ENCODE data around the gene ZNF3.

The ZNF3 gene

DNA sequence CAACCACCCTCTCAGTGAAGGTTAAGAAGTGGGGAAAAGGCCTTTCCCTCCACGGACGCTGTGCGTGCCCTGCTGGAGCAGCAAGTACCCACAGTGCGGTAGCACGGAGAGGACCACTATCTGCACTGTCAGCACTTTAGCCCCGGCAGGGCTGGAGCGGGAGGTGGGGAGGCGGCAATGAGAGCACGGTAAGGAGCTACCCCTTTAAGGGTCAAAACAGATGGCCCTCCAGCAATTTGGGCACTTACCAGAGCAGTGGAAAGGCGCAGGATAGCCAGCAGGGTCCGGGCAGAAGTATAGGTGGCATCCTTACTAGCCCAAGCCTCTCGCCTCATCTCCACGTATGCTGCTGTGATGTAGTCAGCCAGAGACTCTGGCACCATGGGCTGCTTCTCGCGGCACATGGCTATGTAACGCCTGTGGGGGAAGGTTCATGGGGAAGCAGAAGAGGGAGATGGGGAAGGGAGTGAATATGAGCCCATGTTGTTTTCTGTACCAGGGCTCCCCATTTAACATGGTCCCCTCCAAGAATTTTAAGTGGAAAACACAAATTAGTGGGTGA lies 12.5 kb upstream of the ZNF3 start:
- TF ChIP-seq FOXP2 (optimal IDR thresholded peaks at IDR 0.05; ENCODE audit: control extremely low read depth, extremely low read length, insufficient read depth) (no peak), POLR2AphosphoS5 (IDR thresholded peaks at IDR 0.05; ENCODE audit: borderline replicate concordance, low read depth, low read length) (peak; percentile 57), EZH2 (IDR thresholded peaks at IDR 0.05) (no peak)
- H3K36me3 ChIP-seq (ENCODE audit: insufficient read depth, low read length), result peaks cover 88% of the 10 kb centered on the region
- no peak overlapping the region for H3K9ac ChIP-seq (ENCODE audit: insufficient read length)
- H3K9me3 ChIP-seq (ENCODE audit: low read depth, low read length), result no peaks in the 10 kb centered on the region
- H3K27ac ChIP-seq, result peak overlapping the region; percentile 81
- no peak for DNase-seq (ENCODE audit: low read depth, low spot score)
- H3K4me3 ChIP-seq, result no peak overlapping the region; the same call in 1 of the 2 replicates

DNA sequence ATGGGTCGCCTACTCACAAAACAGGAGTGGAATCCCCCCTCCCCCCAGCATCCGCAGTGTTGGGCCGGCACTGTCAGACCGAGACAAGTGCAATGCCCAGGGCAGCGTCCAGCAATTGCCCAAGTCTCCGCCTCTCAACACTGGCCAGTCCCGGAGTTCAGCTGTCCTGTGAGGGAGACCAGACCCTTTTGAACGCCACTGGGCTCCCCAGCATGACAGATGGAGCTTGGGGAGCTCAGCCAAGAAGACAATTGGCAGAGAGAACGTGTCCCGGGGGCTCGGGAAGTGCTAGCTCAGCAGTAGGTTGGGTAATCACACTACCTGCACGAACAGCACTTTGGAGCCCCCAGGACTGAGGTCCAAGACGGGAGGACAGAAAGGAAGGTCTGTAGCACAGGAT lies 12.0 kb upstream of the ZNF3 start:
- peaks cover 83% of the 10 kb centered on the region for H3K36me3 ChIP-seq (ENCODE audit: insufficient read depth, low read length)
- DNase-seq (ENCODE audit: low read depth, low spot score), result no peak
- no peak overlapping the region for H3K4me3 ChIP-seq
- no peak overlapping the region for H3K9ac ChIP-seq (ENCODE audit: insufficient read length)
- TF ChIP-seq EZH2 (IDR thresholded peaks at IDR 0.05), result no peak
- no peak for TF ChIP-seq FOXP2 (optimal IDR thresholded peaks at IDR 0.05; ENCODE audit: control extremely low read depth, extremely low read length, insufficient read depth)
- no peak; the same call in 1 of the 2 replicates for TF ChIP-seq POLR2AphosphoS5 (IDR thresholded peaks at IDR 0.05; ENCODE audit: borderline replicate concordance, low read depth, low read length)
- H3K9me3 ChIP-seq (ENCODE audit: low read depth, low read length), result no peaks in the 10 kb centered on the region
- H3K27ac ChIP-seq, result peak overlapping the region; percentile 81

DNA sequence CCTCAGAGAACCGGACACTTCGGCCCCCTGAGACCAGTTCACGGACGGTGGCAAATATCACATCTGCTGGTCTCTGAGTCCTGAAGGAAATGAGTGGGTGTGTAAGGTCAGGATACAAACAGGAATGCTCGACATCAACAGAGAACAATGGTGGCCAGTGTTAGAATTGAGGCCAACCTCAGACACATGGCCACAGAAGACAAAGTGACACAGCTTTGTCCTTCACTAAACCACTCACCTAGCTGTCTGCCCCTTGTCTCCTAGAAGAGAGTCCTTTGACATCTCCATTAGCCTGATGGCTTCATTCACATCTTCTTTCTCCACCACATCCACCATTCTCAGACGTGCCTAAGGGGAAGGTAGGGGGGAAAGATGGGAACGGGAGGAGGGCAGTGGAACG lies 11.5 kb upstream of the ZNF3 start:
- DNase-seq (ENCODE audit: low read depth, low spot score), result no peak
- Histone ChIP-seq H3K9ac (ENCODE audit: insufficient read length) (no peak overlapping the region), H3K9me3 (ENCODE audit: low read depth, low read length) (no peaks in the 10 kb centered on the region), H3K4me3 (no peak overlapping the region), H3K36me3 (ENCODE audit: insufficient read depth, low read length) (peaks cover 79% of the 10 kb centered on the region), H3K27ac (peak overlapping the region; percentile 81)
- TF ChIP-seq FOXP2 (optimal IDR thresholded peaks at IDR 0.05; ENCODE audit: control extremely low read depth, extremely low read length, insufficient read depth) (no peak), EZH2 (IDR thresholded peaks at IDR 0.05) (no peak), POLR2AphosphoS5 (IDR thresholded peaks at IDR 0.05; ENCODE audit: borderline replicate concordance, low read depth, low read length) (no peak; the same call in 1 of the 2 replicates)

DNA sequence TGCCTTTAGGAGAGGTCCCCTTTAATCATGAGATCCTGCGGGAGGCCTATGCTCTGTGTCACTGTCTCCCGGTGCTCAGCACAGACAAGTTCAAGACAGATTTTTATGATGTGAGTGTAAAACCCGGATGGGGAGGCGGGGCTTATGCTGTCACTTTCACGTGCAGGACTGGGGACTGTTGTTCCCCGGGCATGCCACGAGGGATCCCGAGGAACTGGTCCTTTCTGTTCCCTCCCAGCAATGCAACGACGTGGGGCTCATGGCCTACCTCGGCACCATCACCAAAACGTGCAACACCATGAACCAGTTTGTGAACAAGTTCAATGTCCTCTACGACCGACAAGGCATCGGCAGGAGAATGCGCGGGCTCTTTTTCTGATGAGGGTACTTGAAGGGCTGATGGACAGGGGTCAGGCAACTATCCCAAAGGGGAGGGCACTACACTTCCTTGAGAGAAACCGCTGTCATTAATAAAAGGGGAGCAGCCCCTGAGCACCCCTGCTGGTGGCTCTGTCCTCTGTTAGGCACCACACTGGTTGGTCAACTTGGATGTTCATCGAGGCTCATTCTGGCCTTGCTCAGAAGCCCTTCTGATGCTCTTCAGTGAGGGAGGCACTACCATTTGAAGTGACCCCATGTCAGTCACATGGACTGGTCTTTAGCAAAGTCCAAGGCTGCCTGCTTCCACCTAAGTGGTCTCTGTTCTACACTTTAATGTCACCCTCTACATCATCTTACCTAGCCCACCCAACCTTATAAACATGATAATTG lies 10.1 kb upstream of the ZNF3 start:
- no peak overlapping the region for H3K4me3 ChIP-seq
- H3K36me3 ChIP-seq (ENCODE audit: insufficient read depth, low read length), result peaks cover 64% of the 10 kb centered on the region
- TF ChIP-seq POLR2AphosphoS5 (IDR thresholded peaks at IDR 0.05; ENCODE audit: borderline replicate concordance, low read depth, low read length) (peak; percentile 59), EZH2 (IDR thresholded peaks at IDR 0.05) (no peak), FOXP2 (optimal IDR thresholded peaks at IDR 0.05; ENCODE audit: control extremely low read depth, extremely low read length, insufficient read depth) (no peak)
- H3K9me3 ChIP-seq (ENCODE audit: low read depth, low read length), result no peaks in the 10 kb centered on the region
- peak overlapping the region; percentile 33; the same call in 1 of the 2 replicates for H3K27ac ChIP-seq
- no peak overlapping the region for H3K9ac ChIP-seq (ENCODE audit: insufficient read length)
- DNase-seq (ENCODE audit: low read depth, low spot score), result no peak

DNA sequence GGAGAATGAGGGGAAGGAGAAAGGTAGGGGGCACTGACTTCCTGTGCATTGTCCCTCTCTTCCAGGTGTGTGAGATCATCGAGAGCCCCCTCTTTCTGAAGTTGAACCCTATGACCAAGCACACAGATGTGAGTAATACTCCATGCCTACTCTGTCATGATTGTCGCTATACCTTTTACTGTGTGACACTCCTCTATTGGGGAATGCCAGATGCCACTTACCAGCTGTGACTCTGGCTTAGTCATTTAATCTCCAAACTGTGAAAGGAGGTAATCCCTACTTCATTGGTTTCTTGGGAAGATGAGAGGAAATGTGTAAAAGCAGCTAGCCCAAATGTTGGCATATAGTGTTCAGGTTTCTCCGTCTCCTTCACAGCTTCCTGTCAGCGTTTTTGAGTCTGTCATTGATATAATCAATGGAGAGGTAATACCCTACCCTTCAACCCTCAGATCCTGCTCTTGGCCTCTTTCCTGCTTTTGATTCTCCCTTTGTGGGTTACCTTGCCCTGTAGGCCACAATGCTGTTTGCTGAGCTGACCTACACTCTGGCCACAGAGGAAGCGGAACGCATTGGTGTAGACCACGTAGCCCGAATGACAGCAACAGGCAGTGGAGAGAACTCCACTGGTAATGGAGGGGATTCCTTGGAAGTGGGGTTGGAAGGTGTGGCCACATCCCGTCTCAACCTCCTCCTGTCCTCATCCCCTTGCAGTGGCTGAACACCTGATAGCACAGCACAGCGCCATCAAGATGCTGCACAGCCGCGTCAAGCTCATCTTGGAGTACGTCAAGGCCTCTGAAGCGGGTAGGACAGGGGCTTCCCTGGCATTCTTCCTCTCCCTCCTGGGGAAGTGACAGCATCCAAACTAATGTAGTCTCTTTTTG lies 9.2 kb upstream of the ZNF3 start:
- no peak overlapping the region for H3K9ac ChIP-seq (ENCODE audit: insufficient read length)
- no peaks in the 10 kb centered on the region for H3K9me3 ChIP-seq (ENCODE audit: low read depth, low read length)
- H3K36me3 ChIP-seq (ENCODE audit: insufficient read depth, low read length), result peaks cover 56% of the 10 kb centered on the region
- TF ChIP-seq FOXP2 (optimal IDR thresholded peaks at IDR 0.05; ENCODE audit: control extremely low read depth, extremely low read length, insufficient read depth) (no peak), POLR2AphosphoS5 (IDR thresholded peaks at IDR 0.05; ENCODE audit: borderline replicate concordance, low read depth, low read length) (no peak), EZH2 (IDR thresholded peaks at IDR 0.05) (no peak)
- no peak overlapping the region for H3K4me3 ChIP-seq
- no peak for DNase-seq (ENCODE audit: low read depth, low spot score)
- no peak overlapping the region for H3K27ac ChIP-seq

DNA sequence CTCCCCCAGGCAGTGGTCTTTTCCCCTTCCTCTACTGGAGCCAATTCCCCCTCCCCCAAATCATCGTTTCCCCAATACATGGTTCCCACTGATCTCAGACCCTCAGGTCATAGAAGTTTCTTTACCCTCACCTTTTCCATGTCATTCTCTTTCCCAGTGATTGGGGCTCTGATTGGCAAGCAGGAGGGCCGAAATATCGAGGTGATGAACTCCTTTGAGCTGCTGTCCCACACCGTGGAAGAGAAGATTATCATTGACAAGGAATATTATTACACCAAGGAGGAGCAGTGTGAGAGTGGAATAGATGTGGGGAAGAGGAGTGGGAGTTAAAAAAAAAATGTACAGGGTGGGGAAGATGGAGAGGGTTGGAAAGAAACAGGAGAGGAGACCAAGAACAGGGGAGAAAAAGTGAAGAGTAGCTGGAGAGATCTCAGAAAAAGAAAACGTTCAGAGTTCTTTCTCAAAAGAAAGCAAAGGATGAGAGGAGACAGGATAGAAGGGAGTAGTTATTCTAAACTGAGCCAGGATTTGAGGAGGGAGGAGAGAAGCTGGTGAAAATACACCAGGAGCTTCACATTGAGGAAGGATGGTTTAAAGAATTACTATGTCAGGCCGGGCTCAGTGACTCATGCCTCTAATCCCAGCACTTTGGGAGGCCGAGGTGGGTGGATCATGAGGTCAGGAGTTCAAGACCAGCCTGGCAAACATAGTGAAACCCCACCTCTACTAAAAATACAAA lies 8.1 kb upstream of the ZNF3 start:
- peaks cover 45% of the 10 kb centered on the region for H3K36me3 ChIP-seq (ENCODE audit: insufficient read depth, low read length)
- H3K9me3 ChIP-seq (ENCODE audit: low read depth, low read length), result no peaks in the 10 kb centered on the region
- peak overlapping the region; percentile 75; the same call in 1 of the 2 replicates for H3K27ac ChIP-seq
- H3K4me3 ChIP-seq, result peak overlapping the region; percentile 91
- H3K9ac ChIP-seq (ENCODE audit: insufficient read length), result peak overlapping the region; percentile 92
- DNase-seq (ENCODE audit: low read depth, low spot score), result no peak
- no peak for TF ChIP-seq POLR2AphosphoS5 (IDR thresholded peaks at IDR 0.05; ENCODE audit: borderline replicate concordance, low read depth, low read length)

DNA sequence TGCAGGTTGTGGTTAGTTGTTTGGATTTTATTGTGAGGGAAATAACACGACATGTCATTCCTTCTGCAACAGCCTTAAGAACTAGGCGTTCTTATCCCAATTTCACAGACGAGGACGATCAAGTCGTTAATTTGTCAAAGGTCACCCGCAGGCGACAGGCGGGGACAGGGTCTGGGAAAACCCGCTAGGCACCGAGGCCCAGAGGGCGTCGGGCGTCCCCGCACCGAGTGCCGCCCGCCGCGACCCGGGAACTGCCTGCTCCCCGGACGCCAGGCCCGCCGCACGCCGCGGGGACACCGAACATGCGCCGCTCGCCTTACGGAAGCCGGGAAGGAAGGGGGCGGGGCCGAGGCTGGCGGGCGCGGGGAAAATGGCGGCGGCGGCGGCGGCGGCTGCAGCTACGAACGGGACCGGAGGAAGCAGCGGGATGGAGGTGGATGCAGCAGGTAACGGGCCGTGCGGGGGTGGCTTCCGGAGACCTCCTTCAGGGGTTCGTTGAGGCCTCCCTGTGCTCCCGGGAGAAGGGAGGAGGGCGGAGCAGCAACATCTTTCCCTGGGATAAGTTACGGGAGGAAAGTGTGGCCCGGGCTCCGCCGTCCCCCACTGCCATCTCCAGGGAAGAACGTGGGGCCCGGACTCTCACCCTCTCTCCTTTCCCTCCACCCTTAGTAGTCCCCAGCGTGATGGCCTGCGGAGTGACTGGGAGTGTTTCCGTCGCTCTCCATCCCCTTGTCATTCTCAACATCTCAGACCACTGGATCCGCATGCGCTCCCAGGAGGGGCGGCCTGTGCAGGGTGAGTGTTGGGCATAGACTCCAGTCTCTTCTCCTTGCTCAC lies 7.3 kb upstream of the ZNF3 start, which contains the start of gene COPS6:
TSS of gene COPS6 (plus strand) at position 349 of the 837 bp plus-strand sequence. CDS start at position 371, 22 bp downstream.
- no peak for TF ChIP-seq EZH2 (IDR thresholded peaks at IDR 0.05)
- peak; percentile 90 for TF ChIP-seq POLR2AphosphoS5 (IDR thresholded peaks at IDR 0.05; ENCODE audit: borderline replicate concordance, low read depth, low read length)
- no peak for DNase-seq (ENCODE audit: low read depth, low spot score)

More for the DNA sequence above, 7.3 kb upstream of the ZNF3 start, which contains the start of gene COPS6:
- Histone ChIP-seq H3K27ac (peak within 1 kb of the TSS; percentile 84), H3K36me3 (ENCODE audit: insufficient read depth, low read length) (peaks cover 37% of the 10 kb centered on the region), H3K9me3 (ENCODE audit: low read depth, low read length) (no peaks in the 10 kb centered on the region), H3K4me3 (peak within 1 kb of the TSS; percentile 91), H3K9ac (ENCODE audit: insufficient read length) (peak within 1 kb of the TSS; percentile 92)
